ENCODE data around the gene REXO2.

Gene REXO2

DNA sequence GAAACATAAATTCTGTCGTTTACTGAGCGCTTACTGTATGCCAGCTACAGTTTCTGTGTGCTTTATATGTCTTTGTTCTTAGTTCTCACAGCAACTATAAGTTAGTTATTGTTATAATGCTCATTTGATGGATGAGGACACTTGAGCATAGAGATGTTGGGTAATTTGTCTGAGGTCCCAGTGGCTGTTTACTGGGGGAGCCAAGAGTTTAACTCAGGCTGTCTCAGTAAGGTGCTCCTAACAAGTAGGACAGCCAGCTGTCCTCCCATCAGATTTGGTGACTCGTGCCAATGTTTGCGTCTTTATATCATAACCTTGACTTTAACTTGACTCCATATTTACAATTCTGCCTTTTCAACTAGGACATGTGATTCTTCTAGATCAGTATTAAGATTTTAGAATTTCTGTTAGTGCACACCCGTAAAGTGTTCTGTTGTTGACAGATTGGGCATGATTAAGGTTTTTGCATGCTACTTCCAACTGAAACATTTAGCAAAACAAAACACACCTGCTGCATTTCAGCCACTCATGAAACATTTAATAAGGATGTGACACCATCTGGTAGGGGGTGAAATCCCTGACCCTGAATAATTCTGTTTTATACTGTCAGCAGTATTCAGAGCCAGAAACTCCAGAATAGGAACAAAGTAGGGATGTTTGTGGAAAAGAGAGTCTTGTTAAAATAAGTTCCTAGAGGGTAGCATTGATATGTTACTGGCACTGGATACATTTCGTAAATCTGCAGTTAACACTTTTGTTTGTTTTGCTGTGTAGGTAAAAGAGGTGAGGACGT is 1.9 kb downstream of the REXO2 start:
- no peak for DNase-seq (ENCODE audit: low read depth in 2 of 2)

DNA sequence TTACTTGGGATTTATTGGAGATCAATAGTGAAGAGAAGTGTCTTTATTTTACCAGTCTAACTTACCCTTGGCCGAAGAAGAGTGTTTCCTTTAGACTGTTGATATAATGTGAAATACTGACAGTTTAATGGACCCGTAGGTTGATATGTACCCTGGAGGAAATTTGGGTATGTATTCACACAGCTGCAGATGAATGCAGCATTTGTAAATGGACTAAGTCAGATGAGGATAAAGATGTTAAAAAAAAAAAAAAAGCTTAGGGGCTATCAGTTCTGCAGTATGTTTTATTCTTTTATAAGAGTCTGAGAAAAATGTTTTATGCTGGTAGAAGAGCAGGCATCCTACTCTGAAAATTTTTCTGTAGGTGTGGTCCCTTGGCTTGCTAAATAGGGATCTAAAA is 2.7 kb downstream of the REXO2 start:
- no peak for DNase-seq (ENCODE audit: low read depth in 2 of 2)

DNA sequence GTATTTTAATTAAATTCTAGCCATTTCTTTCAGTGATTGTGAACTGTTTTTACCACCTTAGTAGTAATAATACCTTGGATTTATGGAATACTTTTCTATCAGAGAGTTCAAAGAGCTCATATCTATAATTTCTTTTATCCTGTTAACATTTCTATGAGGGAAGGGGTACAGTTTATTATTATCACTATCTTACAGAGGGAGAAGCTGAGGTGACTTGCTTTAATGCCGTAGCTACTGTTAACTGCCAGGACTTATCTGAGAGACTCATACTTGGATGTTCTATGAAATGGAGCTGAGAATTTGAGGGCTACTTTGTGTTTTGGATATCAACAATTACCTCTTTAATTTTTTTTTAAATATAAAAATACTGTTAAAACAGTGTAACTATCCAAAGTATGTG is 3.3 kb downstream of the REXO2 start:
- no peak for DNase-seq (ENCODE audit: low read depth in 2 of 2)

GRCh38 chr11:114447444-114447843 is 8.2 kb downstream of the REXO2 start:
- no peak for DNase-seq (ENCODE audit: low read depth in 2 of 2)

- no peak for DNase-seq (ENCODE audit: low read depth in 2 of 2)
Observed at GRCh38 chr11:114447892-114448291, 8.6 kb downstream of the REXO2 start.

- DNase-seq (ENCODE audit: low read depth in 2 of 2): no peak
Observed at GRCh38 chr11:114448749-114449482, 9.6 kb downstream of the REXO2 start.

DNA sequence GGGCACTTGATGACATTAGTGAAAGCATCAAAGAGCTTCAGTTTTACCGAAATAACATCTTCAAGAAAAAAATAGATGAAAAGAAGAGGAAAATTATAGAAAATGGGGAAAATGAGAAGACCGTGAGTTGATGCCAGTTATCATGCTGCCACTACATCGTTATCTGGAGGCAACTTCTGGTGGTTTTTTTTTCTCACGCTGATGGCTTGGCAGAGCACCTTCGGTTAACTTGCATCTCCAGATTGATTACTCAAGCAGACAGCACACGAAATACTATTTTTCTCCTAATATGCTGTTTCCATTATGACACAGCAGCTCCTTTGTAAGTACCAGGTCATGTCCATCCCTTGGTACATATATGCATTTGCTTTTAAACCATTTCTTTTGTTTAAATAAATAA is 10.6 kb downstream of the REXO2 start:
- DNase-seq (ENCODE audit: low read depth in 2 of 2): no peak

- no peak for DNase-seq (ENCODE audit: low read depth in 2 of 2)
Observed at GRCh38 chr11:114452399-114452798, 13.1 kb downstream of the REXO2 start.

- DNase-seq (ENCODE audit: low read depth in 2 of 2): no peak
Observed at GRCh38 chr11:114463999-114464398, 24.7 kb downstream of the REXO2 start.

DNA sequence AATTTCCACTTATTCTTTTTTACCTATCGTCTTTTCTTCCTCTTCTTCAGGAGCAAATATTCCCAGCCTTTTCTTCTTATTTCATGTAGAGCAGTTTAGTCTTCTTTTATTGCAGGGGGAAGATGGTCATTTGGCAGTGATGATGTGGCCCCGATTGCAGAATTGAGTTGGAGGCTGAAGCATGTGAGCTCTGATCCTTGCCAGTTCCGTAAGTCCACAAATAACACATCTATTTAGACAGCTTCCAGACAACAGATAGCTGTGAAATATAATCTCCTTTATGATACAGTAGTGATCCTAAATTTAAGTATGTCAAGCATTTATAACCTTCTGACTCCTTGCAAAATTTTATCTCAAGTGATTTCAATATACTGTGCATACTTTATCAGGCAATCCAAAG is 27.5 kb downstream of the REXO2 start:
- no peak for DNase-seq (ENCODE audit: low read depth in 2 of 2)

DNA sequence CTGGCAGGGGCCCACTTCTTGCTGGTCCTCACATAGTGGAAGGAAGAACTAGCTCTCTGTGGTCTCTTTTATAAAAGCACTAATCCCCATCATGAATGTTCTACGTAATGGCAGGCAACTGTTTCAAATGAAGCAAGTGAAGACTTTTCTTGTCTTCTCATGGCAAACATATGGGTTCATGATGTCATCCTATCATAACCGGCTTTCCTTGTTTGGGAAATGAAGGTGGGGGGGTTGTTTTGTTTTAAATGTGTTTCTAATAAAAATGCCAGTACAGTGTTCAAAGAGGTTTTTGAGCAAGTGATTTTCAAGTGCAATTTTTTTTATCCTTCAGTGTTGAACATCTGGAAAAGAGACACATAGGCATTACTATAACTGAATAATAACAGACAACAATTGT is 33.4 kb downstream of the REXO2 start:
- no peak for DNase-seq (ENCODE audit: low read depth in 2 of 2)

DNA sequence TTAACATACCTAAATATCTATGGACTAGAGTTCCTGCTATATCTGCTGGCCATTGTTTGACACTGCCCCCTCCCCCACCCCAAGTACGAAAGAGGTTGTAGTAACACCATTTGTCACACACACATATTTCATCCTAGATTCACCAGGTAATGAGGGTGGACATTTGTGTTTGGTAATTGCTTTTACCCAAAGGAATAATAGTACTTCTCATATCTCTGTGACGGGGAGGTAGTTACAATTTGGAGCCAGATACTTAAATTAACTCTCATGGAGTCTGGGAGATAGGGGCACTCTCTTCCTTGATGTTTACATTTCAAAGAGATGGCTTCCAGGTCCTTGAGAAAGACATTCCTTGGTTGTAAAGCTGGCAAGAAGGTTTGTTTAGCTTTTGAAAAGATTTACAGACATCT is 38.7 kb downstream of the REXO2 start:
- no peak for DNase-seq (ENCODE audit: low read depth in 2 of 2)

- DNase-seq (ENCODE audit: low read depth in 2 of 2): no peak
Observed at GRCh38 chr11:114478768-114479167, 39.5 kb downstream of the REXO2 start.

- DNase-seq (ENCODE audit: low read depth in 2 of 2): no peak
Observed at GRCh38 chr11:114479331-114479730, 40.1 kb downstream of the REXO2 start.

- no peak for DNase-seq (ENCODE audit: low read depth in 2 of 2)
Observed at GRCh38 chr11:114482114-114482513, 42.8 kb downstream of the REXO2 start.

- DNase-seq (ENCODE audit: low read depth in 2 of 2): no peak
Observed at GRCh38 chr11:114483929-114484328, 44.7 kb downstream of the REXO2 start.

DNA sequence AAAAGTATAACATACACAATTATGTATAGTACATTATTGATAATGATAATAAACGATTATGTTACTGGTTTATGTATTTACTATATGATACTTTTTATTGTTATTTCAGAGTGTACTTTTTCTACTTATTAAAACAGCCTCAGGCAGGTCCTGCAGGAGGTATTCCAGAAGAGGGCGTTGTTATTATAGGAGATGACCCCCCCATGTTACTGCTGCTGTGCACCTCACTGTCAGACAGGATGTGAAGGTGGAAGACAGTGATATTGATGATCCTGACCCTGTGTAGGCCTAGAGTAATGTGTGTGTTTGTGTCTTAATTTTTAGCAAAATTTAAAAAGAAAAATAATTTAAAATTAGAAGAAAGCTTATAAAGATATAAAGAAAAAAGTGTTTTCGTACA is 57.6 kb downstream of the REXO2 start:
- no peak for DNase-seq (ENCODE audit: low read depth in 2 of 2)

- no peak for DNase-seq (ENCODE audit: low read depth in 2 of 2)
Observed at GRCh38 chr11:114499756-114500155, 60.5 kb downstream of the REXO2 start.

Measured in stimulated activated CD8-positive, alpha-beta memory T cell treated with anti-CD3 and anti-CD28 coated beads, Interleukin-15, amount 100 ng/mL, for 48 hours (primary cell).